Activated CD4-positive, alpha-beta T cell treated with anti-CD3 and anti-CD28 coated beads, Interleukin-2, amount 10 ng/mL, durations not matched to agents 24 days and 14 days (primary cell): ENCODE data around the gene PRKN. TPM values are rescaled to one million over a fixed set of nuclear protein-coding genes. Genes with fewer than 3 reads are reported as not detected.
A peak's percentile ranks its signal among the peaks of the same experiment; 100 is the strongest.

ENCODE experiments used
- DNase-seq: peaks from one replicate; pipeline ENCODE4 v3.0.0; 2022
- H3K27ac Mint-ChIP-seq: one replicate; pipeline ENCODE4 v1.8.0; 2022; ENCODE audit warnings: mild to moderate bottlenecking, mixed read lengths
- H3K27me3 Mint-ChIP-seq: one replicate; pipeline ENCODE4 v1.8.0; 2022; ENCODE audit warnings: mixed read lengths
- H3K36me3 Mint-ChIP-seq: one replicate; pipeline ENCODE4 v1.8.0; 2022; ENCODE audit warnings: low read depth, mild to moderate bottlenecking, mixed read lengths
- H3K4me1 Mint-ChIP-seq: one replicate; pipeline ENCODE4 v1.8.0; 2021; ENCODE audit warnings: mixed read lengths
- H3K4me3 Mint-ChIP-seq: one replicate; pipeline ENCODE4 v1.8.0; 2022; ENCODE audit warnings: mild to moderate bottlenecking, moderate library complexity, mixed read lengths
- H3K9me3 Mint-ChIP-seq: one replicate; pipeline ENCODE4 v1.8.0; 2021; ENCODE audit warnings: mixed read lengths
- intact Hi-C: fragments of 100-400 bp; cut with micrococcal nuclease; formaldehyde crosslinking; loops from one replicate; pipeline ENCODE4 v1.15.1; 2023
- total RNA-seq: library from RNA; stranded (reverse); gene quantifications from 2 replicates; pipeline ENCODE4 v1.2.3, GENCODE V29; 2022

PRKN gene
- total RNA-seq, 1 donor from 2014 or later, result not detected

GRCh38 chr6:161429921-161430490 is 1297.6 kb downstream of the PRKN start:
- intact Hi-C loops, result no loop called here
- Mint-ChIP-seq H3K27me3 (no peaks in the 10 kb centered on the region), H3K4me3 (no peak overlapping the region), H3K9me3 (no peaks in the 10 kb centered on the region), H3K4me1 (no peaks in the 10 kb centered on the region), H3K36me3 (no peaks in the 10 kb centered on the region), H3K27ac (no peak overlapping the region)
- DNase-seq, result no peak

GRCh38 chr6:161424421-161424820 is 1303.1 kb downstream of the PRKN start:
- H3K27me3 Mint-ChIP-seq, result peaks cover 4% of the 10 kb centered on the region
- no peaks in the 10 kb centered on the region for H3K9me3 Mint-ChIP-seq
- DNase-seq, result no peak
- H3K4me3 Mint-ChIP-seq, result no peak overlapping the region
- no peaks in the 10 kb centered on the region for H3K36me3 Mint-ChIP-seq
- intact Hi-C loops, result no loop called here
- H3K4me1 Mint-ChIP-seq, result no peaks in the 10 kb centered on the region
- no peak overlapping the region for H3K27ac Mint-ChIP-seq

GRCh38 chr6:161422710-161423680 is 1304.6 kb downstream of the PRKN start:
- no peak for DNase-seq
- intact Hi-C loops, result no loop called here
- Mint-ChIP-seq H3K27ac (no peak overlapping the region), H3K4me1 (no peaks in the 10 kb centered on the region), H3K27me3 (peaks cover 4% of the 10 kb centered on the region), H3K36me3 (no peaks in the 10 kb centered on the region), H3K4me3 (no peak overlapping the region), H3K9me3 (no peaks in the 10 kb centered on the region)

- Mint-ChIP-seq H3K9me3 (no peaks in the 10 kb centered on the region), H3K4me3 (no peak overlapping the region), H3K4me1 (no peaks in the 10 kb centered on the region), H3K27me3 (peaks cover 4% of the 10 kb centered on the region), H3K36me3 (no peaks in the 10 kb centered on the region), H3K27ac (no peak overlapping the region)
- DNase-seq, result peak; percentile 80
- intact Hi-C loops, result loop anchor here (5.0 kb wide), 1 partner anchor 279 kb away; no protein-coding TSS in a partner anchor
These were observed 1309.1 kb downstream of the PRKN start for GRCh38 chr6:161418463-161418945.

GRCh38 chr6:161417717-161418462 is 1309.7 kb downstream of the PRKN start:
- Mint-ChIP-seq H3K27me3 (peaks cover 4% of the 10 kb centered on the region), H3K9me3 (no peaks in the 10 kb centered on the region), H3K4me1 (no peaks in the 10 kb centered on the region), H3K27ac (no peak overlapping the region), H3K4me3 (no peak overlapping the region), H3K36me3 (no peaks in the 10 kb centered on the region)
- no peak for DNase-seq
- intact Hi-C loops, result loop anchor here (5.0 kb wide), 1 partner anchor 279 kb away; no protein-coding TSS in a partner anchor

GRCh38 chr6:161415302-161415855 is 1312.2 kb downstream of the PRKN start:
- Mint-ChIP-seq H3K4me3 (no peak overlapping the region), H3K9me3 (no peaks in the 10 kb centered on the region), H3K36me3 (no peaks in the 10 kb centered on the region), H3K27me3 (no peaks in the 10 kb centered on the region), H3K4me1 (no peaks in the 10 kb centered on the region), H3K27ac (no peak overlapping the region)
- no peak for DNase-seq
- intact Hi-C loops, result loop anchor here (5.0 kb wide), 1 partner anchor 282 kb away; no protein-coding TSS in a partner anchor

GRCh38 chr6:161414707-161415106 is 1312.9 kb downstream of the PRKN start:
- Mint-ChIP-seq H3K9me3 (no peaks in the 10 kb centered on the region), H3K27ac (no peak overlapping the region), H3K4me3 (no peak overlapping the region), H3K4me1 (no peaks in the 10 kb centered on the region), H3K27me3 (no peaks in the 10 kb centered on the region), H3K36me3 (no peaks in the 10 kb centered on the region)
- no peak for DNase-seq
- intact Hi-C loops, result loop anchor here (5.0 kb wide), 1 partner anchor 283 kb away; no protein-coding TSS in a partner anchor

GRCh38 chr6:161414180-161414579 is 1313.4 kb downstream of the PRKN start:
- Mint-ChIP-seq H3K36me3 (no peaks in the 10 kb centered on the region), H3K9me3 (no peaks in the 10 kb centered on the region), H3K27ac (no peak overlapping the region), H3K4me1 (no peaks in the 10 kb centered on the region), H3K27me3 (no peaks in the 10 kb centered on the region), H3K4me3 (no peak overlapping the region)
- intact Hi-C loops, result no loop called here
- no peak for DNase-seq

GRCh38 chr6:161413355-161413771 is 1314.2 kb downstream of the PRKN start:
- no peaks in the 10 kb centered on the region for H3K36me3 Mint-ChIP-seq
- H3K9me3 Mint-ChIP-seq, result no peaks in the 10 kb centered on the region
- no peak for DNase-seq
- no peak overlapping the region for H3K4me3 Mint-ChIP-seq
- H3K4me1 Mint-ChIP-seq, result no peaks in the 10 kb centered on the region
- no peaks in the 10 kb centered on the region for H3K27me3 Mint-ChIP-seq
- intact Hi-C loops, result no loop called here
- H3K27ac Mint-ChIP-seq, result no peak overlapping the region

GRCh38 chr6:161412795-161413194 is 1314.8 kb downstream of the PRKN start:
- intact Hi-C loops, result no loop called here
- H3K27ac Mint-ChIP-seq, result no peak overlapping the region

GRCh38 chr6:161411265-161411944 is 1316.2 kb downstream of the PRKN start:
- Mint-ChIP-seq H3K27ac (no peak overlapping the region), H3K9me3 (no peaks in the 10 kb centered on the region), H3K36me3 (no peaks in the 10 kb centered on the region), H3K4me3 (no peak overlapping the region), H3K27me3 (no peaks in the 10 kb centered on the region), H3K4me1 (no peaks in the 10 kb centered on the region)
- intact Hi-C loops, result no loop called here
- DNase-seq, result no peak

More at GRCh38 chr6:161412795-161413194, 1314.8 kb downstream of the PRKN start:
- no peaks in the 10 kb centered on the region for H3K27me3 Mint-ChIP-seq
- H3K36me3 Mint-ChIP-seq, result no peaks in the 10 kb centered on the region
- no peaks in the 10 kb centered on the region for H3K4me1 Mint-ChIP-seq
- H3K4me3 Mint-ChIP-seq, result no peak overlapping the region
- DNase-seq, result no peak
- no peaks in the 10 kb centered on the region for H3K9me3 Mint-ChIP-seq

GRCh38 chr6:161410736-161411135 is 1316.8 kb downstream of the PRKN start:
- intact Hi-C loops, result no loop called here
- Mint-ChIP-seq H3K27ac (no peak overlapping the region), H3K36me3 (no peaks in the 10 kb centered on the region), H3K27me3 (no peaks in the 10 kb centered on the region), H3K4me1 (no peaks in the 10 kb centered on the region), H3K9me3 (no peaks in the 10 kb centered on the region), H3K4me3 (no peak overlapping the region)
- DNase-seq, result no peak

- intact Hi-C loops, result no loop called here
- no peak for DNase-seq
These were observed 1317.5 kb downstream of the PRKN start for GRCh38 chr6:161410076-161410475.

More at GRCh38 chr6:161410076-161410475, 1317.5 kb downstream of the PRKN start:
- H3K4me3 Mint-ChIP-seq, result no peak overlapping the region
- no peaks in the 10 kb centered on the region for H3K4me1 Mint-ChIP-seq
- no peaks in the 10 kb centered on the region for H3K27me3 Mint-ChIP-seq
- H3K9me3 Mint-ChIP-seq, result no peaks in the 10 kb centered on the region
- no peak overlapping the region for H3K27ac Mint-ChIP-seq
- no peaks in the 10 kb centered on the region for H3K36me3 Mint-ChIP-seq
